Stimulated activated CD8-positive, alpha-beta memory T cell treated with anti-CD3 and anti-CD28 coated beads, Interleukin-12 subunit alpha, Interleukin-12 subunit beta, amount 100 ng/mL, for 24 hours (primary cell): Measurements from ENCODE around the gene ADGRD1.
"Not testable (repeated sequence)": the region's sequence is repeated elsewhere in the genome, so short reads cannot be mapped to it uniquely, and the experiment has no call there.

Source experiments
- DNase-seq: peaks from one replicate; pipeline ENCODE4 v3.0.0-alpha.2; 2020; ENCODE audit errors: extremely low read depth

ADGRD1 gene

DNA sequence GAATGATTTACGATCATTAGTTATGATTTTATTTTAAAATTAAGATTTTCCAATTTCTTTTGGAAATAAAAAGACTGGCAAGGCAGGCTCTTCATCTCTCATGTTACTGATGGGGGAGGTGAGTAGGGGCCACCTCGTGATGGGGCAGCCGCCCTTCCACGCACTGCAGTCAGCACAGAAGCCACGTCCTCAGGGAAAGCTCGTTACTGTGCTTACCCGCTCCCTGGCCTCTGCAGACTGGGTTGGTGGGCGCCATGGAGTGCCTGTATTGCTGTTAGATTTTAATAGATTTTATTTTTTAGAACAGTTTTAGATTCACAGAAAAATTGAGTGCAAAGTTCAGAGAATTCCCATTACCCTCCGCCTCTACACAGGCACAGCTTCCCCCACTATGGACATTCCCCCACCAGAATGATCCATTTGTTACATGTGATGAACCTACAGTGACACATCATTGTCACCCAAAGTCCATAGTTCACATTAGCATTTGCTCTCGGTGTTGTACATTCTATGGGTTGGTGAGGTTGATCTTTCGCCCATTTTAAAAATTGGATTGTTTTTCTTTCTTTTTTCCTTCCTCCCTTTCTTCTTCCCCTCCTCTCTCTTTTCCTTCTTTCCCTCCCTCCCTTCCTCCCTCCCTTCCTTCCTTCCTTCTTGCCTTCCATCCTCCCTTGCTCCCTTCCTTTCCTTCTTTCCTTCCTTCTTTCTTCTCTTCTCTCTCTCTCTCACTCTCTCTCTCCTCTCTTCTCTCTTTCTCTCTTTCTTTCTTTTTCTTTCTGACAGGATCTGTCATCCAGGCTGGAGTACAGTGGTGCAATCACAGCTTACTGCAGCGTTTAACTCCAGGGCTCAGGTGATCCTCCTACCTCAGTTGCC lies 30.7 kb downstream of the ADGRD1 start:
- DNase-seq, result no peak

DNA sequence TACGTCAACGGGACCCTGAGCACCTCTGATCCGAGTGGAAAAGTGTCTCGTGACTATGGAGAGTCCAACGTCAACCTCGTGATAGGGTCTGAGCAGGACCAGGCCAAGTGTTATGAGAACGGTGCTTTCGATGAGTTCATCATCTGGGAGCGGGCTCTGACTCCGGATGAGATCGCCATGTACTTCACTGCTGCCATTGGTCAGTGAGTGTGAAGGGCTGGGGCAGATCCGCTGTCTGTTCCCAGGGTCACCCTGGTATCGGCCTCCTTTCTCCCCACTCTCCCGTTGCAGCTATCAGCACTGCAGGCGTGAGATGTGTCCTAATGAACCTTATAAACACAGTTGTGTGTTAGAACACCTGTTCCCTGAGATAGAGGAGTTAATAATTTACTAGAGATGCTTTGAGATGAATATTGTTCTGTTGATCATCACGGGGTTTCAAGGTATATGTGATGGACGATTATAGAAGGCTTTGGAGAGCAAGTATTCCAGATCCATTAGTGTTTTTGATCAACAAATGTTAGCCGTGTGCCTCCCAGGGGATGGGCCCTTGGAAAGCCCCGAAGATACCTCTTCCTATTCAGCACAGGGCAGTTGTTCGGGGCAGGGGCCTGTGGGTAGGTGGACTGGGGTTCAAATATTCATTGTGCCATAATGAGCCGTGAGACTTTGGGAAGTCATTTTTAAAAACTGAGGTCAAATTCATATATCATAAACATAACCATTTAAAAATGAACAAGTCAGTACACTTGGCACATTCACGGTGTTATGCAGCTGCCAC lies 33.6 kb downstream of the ADGRD1 start:
- no peak for DNase-seq

DNA sequence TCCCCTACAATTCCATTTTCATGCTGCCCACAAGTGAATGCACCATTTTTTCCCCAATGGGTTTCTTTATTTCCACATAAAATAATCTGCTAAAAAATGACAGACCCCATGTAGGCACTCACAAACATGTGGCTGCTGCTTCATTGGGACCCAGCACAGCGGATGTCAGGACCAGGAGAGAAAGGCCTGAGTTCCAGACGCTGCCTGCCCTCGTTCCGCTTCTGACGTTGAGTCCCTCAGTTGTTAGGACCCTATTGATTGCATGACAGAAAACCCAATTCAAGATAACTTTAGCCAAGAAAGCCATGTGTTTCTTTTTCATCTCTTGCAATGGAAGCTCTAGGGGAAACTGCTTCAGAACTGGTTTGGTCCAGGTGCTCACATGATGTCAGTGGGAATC lies 34.6 kb downstream of the ADGRD1 start:
- DNase-seq, result no peak

DNA sequence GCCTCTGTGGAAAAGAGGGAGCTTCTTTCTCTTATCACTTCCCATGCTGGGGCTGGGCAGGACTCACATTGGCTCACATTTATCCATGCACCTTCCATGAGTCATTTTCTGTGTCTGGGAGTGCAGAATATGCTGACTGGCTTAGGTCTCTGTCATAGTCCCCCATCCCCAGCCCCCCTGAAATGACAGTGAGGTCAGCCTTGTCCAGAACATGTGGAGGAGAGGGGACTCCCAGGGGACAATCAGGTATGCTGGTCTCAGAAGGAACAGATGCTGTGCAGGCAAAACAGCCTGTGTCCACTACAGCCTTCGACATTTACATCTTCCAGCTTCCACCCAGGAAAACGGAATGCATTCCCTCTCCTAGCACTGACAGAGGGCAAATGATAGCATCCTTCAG lies 35.0 kb downstream of the ADGRD1 start:
- DNase-seq, result no peak

DNA sequence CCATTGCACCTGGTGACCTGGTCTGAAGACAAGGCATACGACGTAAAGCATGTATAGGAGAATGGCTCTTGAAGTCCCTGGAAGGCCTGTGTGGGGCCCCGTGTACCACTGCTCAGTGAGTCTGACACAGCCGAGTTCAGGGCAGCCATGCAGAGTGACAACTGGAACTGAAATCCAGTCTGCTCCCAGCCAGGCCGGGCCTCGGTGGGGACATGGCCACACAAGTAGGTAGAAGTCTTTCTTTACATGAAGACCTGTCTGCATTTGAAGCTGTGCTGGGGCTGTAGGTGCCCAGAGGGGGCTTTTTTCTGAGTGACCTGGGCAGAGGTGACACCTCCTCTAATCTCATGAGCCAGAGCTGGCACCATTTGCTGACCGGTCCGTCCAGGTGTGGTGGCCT lies 35.7 kb downstream of the ADGRD1 start:
- DNase-seq, result no peak

DNA sequence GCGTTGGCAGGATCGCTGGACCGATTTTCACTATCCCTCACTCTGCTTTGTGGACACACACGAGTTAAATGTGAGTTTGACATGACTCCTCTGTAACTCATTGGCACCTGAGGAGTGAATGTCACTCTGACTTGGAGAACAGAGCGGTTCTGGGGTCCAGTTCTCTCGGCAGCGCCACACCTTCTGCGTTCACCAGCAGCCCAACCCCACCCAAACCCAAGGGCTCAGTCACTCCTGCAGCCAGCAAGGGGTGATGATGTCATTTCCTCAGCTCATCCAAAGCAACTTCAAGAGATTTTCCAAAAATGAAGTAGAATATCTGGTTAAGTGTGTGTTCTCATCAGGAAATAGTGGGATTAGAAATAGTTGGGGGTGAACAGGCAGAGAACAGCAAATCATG lies 36.3 kb downstream of the ADGRD1 start:
- no peak for DNase-seq

DNA sequence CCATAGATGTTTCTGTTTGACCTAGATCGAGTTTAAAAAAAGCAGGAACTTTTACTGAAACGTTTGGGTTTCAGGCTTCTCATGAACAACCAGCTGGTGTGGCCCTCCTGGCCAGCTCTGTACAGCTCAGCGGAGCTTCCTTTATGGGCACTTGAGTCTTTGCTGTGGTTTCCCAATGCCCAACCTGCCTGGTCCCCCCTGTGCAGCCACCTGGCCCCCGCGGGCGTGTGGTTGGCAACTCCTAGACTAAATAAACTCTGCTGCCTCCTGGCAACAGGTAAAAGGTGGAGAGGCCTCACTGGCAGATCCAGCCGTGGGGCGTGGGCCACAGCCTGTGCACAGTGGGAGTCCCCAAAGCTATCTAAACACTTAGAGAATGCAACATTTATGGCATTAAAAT lies 38.7 kb downstream of the ADGRD1 start:
- no peak for DNase-seq

DNA sequence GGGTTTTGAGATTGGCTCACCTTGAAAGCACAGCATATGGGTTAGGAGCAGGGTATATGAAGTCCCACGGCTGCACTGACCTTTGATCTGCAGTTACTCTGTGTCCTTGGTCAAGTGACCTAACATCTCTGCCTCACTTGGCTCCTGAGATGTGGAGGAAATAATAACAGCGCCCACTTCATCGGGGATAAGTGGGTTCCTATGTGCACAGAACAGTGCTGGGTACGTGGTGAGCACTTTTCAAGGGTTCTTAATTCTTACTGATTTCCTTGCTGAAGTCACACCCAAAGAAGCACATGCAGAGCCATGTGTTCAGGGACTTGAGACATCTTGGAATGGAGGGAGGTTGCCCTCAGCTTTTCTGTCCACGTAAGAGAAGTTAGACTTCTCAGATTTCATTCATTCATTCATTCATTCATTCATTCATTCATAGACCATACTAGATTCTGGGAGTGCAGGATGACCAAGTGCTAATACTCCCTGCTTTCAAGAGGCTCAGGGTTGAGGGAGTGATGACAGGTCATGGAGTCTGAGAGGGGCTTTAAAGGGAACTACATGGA lies 39.4 kb downstream of the ADGRD1 start:
- DNase-seq, result no peak

DNA sequence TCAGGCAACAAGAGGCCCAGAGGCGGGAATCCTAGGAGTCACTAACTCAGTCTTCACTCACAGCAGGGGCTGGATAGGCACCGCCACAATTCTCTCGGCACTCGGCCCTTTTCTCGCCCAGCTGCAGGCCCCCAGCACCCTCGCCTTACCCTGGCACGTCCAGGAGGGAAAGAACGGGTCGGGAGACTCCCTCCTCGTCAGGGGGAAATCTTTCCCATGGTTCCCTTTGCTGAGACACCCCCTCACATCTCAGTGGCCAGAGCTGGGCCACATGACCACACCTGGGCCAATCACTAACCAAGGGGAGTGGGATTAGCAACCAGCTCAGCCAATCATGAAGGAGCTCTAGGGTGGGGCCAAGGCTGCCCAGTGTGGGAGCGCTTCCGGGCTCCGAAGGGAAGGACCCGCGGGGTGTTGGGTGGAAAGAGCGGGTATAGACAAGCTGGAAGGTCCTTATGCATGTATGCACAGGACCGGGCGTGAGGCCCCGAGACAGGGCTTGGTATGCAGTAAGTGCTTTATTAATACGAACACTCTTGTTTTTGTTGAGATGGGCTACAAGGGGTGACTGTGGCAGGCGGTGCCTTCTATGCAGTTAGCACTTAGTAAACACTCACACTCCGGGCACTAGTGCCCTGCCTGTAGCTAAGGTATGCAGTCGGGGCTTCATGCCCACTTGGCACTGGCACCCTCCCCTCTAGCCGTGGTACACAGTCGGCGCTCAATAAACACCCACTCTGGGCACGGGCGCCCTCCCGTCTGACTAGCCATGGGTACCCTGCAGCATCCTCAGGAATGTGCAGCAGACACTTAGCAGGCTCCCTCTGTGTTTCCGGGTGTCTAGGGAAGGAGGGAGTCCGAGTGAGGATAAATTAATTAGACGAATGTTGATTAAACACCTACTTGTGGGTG lies 40.3 kb downstream of the ADGRD1 start:
- no peak for DNase-seq

DNA sequence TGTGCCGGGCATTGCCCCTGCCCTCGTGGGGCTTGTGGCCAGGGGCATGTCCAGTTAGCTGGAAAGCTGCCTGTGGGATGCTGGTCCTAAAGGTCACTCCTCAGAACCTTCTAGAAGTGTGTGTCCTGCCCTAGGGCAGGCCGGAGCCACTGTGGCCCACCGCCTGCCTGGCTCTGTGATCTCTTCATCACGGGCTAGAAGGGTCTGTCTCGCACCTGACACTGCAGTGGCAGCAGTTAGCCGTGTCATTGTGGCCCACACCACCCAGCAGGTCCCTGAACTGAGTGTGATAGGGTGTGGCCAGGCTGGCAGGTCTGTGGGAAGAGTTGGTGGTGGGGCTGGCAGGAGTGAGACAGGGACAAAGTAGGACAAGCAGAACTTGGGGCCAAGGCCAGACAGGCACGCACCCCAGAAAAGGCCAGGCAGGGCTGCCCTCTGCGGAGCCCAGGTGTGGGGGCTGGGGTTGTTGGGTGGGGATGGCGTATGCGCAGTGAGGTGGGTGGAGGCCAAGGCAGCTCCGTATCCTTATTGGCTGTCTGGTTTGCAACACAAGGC lies 41.2 kb downstream of the ADGRD1 start:
- DNase-seq, result no peak

DNA sequence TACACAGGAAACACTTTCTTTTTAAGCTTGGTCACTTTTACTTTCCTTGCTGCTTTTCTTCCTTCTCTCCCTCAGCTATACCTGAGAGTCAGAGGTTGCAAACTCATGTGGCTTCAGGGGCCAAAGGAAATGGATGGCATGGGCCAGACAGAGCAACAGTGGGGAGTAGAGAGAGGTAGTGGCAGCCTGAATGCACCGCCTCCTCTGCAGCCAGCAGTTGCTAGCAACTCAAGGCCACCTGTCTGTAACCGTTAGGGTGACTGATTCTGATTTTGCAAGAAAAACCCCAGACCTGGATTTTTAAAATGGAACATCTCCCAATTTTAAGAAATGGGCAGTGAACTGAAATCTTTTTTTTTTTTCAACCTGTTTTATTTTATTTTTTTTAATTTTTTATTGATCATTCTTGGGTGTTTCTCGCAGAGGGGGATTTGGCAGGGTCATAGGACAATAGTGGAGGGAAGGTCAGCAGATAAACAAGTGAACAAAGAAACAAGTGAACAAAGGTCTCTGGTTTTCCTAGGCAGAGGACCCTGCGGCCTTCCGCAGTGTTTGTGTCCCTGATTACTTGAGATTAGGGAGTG lies 41.8 kb downstream of the ADGRD1 start:
- not testable (repeated sequence) for DNase-seq

DNA sequence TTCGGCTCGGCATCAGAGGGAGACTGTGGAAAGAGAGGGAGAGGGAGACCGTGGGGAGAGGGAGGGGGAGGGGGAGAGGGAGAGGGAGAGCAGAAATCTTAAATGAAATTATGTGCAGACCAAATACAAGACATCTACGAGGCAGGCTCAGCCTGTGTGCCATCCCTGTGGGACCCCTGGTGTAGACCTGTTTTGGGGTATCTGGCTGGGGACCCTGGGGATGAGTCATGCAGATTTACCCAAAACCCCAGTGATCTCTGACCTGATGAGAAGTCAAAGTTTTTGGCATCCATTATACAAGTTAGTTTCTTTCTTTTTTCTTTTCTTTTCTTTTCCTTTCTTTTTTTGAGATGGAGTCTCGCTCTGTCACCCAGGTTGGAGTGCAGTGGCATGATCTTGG lies 44.4 kb downstream of the ADGRD1 start:
- DNase-seq, result no peak

DNA sequence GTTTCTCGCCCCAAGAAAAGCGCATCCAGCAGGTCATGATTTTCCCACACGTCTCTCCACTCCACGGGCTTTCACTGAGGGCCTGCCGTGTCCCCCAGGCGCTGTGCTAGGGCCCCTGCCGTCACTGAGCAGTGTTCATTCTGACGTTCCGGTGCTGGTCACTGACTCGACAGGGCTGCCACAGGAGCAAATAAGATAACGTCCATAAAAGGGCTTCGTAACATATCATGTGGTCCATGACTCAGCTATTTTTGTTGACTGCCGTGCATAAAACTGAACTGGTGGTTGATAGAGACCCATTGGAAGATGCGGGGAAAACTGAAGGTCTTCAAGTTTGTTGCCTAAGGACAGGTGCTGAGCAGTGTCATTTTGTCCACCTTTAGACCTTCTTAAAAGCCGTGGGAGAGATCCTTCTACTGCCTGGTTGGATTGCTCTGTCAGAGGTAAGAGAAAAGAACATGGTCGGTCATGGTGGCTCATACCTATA lies 46.3 kb downstream of the ADGRD1 start:
- DNase-seq, result no peak

DNA sequence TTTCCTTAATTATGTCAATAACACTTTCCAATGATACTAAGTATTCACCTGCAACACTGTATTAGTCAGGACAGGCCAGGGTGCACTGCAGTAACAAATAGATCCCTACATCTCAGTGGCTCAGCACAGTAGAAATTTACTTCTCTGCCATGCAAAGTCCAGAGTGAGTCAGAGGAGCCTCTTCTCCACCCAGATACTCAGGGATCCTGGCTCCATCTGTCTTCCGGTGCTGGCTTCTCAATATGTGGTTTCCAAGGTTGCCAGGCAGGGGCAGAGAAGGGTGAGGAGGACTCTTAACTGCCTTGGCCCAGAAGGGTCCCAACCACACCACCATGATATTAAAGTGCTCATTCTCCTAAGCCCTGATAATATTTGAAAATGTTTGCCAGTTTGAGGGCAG lies 47.8 kb downstream of the ADGRD1 start:
- DNase-seq, result no peak

DNA sequence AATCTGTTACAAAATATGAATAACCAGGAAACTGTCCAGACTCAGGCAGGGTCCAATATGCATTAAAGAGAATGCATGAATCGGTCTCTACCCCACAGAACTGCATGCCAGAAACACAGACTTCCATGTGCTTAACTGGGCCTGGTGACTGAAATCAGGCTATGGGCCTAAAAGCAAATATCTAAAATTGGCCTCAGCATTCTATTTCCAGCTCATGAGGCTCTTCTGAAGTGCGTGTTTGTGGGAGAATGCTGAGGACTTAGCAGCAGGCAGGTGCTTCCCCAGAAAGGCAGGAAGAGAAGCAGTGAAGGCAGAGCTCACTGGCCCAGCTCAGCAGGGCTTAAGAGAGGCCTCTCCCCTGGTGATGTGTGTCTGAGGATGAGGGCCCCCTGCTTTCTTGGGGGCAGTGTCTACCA lies 48.5 kb downstream of the ADGRD1 start:
- DNase-seq, result no peak

DNA sequence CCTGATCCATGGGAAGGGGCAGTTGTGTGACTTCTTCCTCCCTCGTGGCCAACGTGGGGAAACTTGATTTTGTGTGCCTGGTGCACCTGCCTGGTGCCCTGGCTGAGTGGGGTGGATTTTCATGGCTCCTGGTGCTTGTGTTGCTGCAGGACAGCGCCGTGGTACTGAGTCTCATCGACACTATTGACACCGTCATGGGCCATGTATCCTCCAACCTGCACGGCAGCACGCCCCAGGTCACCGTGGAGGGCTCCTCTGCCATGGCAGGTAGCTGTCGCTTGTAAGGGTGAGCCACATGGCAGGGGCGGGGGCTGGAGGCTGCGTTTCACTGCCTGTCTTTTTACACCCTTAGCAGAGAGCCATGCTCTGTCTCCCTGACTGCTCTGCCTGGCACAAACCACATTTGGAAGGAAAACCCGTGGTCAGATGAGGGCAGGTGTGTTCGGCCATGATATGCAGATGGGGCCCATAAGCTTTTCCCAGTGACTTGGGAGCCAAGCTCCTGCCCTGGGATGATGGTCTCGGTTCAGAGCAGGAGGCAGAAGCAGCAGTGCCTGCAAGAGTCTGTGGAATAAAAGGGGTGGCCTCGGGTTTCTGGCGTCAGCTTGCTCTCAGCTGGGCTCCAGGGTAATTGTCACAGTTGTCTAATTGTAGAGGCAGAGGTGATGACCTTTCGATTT lies 49.5 kb downstream of the ADGRD1 start:
- DNase-seq, result no peak

DNA sequence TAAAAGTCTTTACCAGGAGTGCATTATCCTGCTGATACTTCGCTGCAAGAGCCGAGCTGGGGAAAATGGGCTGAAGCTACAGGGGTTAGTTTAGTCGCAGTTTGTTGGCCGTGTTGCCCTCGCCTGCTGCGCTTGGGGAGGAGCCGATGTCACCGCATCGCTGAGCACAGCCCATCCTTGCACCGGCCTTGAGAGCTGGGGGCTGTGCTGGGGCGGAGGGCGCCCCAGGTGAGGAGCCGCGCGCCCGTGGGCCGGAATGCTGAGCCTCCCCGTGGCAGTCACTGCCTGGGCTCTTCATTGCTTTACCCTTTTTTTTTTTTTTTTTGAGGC lies 50.0 kb downstream of the ADGRD1 start:
- DNase-seq, result no peak

DNA sequence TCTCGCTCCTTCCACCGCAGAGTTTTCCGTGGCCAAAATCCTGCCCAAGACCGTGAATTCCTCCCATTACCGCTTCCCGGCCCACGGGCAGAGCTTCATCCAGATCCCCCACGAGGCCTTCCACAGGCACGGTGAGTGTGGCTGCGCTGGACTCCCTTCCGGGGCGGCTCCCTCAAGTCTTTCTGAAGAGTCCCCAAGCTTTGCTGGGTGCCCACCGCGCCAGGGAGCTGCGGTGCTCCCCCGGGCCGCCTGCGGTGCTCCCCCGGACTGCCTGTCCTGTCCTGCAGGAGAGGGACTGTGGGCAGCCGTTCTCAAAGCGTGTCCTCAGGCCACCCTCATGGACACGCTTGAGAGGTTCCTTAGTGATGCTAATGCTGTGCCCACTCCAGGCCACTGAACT lies 50.5 kb downstream of the ADGRD1 start:
- no peak for DNase-seq

DNA sequence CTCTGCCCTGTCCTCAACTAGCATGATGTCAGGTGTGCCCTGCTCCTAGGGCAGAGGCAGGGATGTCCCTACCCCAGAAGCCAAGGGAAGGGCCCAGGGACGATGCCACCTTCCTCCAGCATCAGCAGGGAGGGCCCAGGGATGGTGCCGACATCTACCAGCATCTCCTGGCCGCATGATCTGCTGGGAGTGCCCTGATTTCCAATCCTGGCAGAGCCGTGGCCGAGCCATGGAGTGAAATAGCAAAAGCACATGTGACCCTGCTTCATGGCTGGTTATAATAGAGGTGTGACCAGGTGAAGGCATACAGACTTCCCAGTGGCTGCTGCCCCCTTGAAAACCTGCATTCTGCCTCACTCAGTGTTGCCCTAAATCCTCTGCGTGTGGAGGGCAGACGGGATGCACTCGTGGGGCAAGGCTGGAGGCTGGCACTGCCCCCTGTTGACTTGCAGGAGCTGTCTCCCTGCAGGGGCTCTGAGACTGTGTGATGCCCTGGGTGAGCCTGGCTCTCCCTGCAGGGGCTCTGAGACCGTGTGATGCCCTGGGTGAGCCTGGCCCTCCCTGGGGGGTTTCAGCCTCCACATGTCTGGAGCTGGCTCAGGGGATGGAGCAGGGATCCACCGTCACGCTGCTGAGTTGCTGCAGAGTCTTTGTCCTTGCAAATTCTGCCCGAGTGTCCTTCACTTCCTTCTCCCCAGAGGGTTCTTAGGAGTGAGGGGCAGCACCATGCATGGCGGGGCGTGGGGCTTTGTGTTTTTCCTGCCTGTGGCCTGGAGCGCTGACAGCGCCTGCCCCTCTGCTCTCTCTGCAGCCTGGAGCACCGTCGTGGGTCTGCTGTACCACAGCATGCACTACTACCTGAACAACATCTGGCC lies 51.7 kb downstream of the ADGRD1 start:
- DNase-seq, result no peak
